ENCODE data around the gene MYOM3. TPM values are rescaled to one million over a fixed set of nuclear protein-coding genes. Genes with fewer than 3 reads are reported as not detected.

Gene MYOM3
- total RNA-seq, 1 experiment from 2014 or later: 0.04 TPM

DNA sequence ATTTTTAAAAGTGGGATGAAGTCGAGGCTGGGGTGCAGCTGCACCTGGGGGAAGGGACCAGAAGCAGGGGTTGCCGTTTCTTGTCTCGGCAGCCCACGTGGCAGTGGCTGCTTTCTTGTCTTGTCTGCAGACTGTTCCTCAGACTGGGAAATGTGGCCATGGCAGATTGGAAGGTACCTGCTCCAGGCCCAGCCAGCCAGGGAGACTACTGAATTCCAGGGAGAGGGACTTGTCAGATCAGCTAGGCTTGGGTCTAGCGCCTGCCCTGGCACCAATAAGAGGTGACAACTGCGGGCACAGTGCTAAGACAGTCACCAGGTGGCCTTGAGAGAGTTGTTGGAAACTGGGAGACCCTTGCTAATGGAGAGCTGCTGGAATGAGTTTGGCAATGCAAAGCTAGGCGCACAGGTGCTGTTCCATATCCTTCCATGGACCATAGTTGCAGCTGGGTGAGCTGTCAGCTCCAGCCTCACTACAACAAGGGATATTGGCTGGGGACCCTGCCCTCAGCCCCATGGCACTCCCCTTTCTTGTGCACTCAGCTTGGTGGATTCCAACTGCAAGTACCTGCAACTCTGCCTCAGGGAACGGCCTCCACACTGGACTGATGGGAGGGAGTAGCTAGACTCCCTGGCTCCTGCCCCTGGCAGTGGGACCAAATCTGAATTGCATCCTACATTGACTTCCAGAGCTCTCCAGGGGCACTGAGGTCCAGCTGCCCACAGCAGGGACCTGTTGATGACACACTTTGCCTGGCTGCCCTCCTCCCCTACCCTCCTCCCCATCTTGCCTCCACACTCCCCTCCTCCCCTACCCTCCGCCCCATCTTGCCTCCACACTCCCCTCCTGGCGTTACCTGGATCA is 40.9 kb upstream of the MYOM3 start:
- H3K4me1 ChIP-seq (ENCODE audit: insufficient read depth, low read length): peaks cover 23% of the 10 kb centered on the region
- no peaks in the 10 kb centered on the region for H3K9me3 ChIP-seq (ENCODE audit: low read length)
- no peaks in the 10 kb centered on the region for H3K27me3 ChIP-seq (ENCODE audit: low read length)
- POLR2A ChIA-PET (ENCODE audit: unreplicated experiment): no interaction called here
- no peak overlapping the region for H3K9ac ChIP-seq (ENCODE audit: low read length)
- ATAC-seq: no peak
- H3K79me2 ChIP-seq (ENCODE audit: low read length): no peaks in the 10 kb centered on the region
- no peak overlapping the region for H3K4me3 ChIP-seq (ENCODE audit: low read length)
- TF ChIP-seq EZH2 (IDR thresholded peaks at IDR 0.05; ENCODE audit: low read length, unreplicated experiment): no peak
- no peak for TF ChIP-seq EZH2phosphoT487 (IDR thresholded peaks at IDR 0.05; ENCODE audit: borderline replicate concordance, low read length)
- TF ChIP-seq, protein P1, sequence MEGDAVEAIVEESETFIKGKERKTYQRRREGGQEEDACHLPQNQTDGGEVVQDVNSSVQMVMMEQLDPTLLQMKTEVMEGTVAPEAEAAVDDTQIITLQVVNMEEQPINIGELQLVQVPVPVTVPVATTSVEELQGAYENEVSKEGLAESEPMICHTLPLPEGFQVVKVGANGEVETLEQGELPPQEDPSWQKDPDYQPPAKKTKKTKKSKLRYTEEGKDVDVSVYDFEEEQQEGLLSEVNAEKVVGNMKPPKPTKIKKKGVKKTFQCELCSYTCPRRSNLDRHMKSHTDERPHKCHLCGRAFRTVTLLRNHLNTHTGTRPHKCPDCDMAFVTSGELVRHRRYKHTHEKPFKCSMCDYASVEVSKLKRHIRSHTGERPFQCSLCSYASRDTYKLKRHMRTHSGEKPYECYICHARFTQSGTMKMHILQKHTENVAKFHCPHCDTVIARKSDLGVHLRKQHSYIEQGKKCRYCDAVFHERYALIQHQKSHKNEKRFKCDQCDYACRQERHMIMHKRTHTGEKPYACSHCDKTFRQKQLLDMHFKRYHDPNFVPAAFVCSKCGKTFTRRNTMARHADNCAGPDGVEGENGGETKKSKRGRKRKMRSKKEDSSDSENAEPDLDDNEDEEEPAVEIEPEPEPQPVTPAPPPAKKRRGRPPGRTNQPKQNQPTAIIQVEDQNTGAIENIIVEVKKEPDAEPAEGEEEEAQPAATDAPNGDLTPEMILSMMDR (conservative IDR thresholded peaks at IDR 0.05; ENCODE audit: low read depth, low read length): no peak
- H4K20me1 ChIP-seq (ENCODE audit: low read length): no peaks in the 10 kb centered on the region
- intact Hi-C loops (cut with micrococcal nuclease): no loop called here
- no peak overlapping the region for H2AFZ ChIP-seq (ENCODE audit: low read length)
- no TSS peak for BruUV-seq (replicated peaks)
- DNase-seq: no peak
- H3F3A ChIP-seq (ENCODE audit: low read length, unreplicated experiment): no peaks in the 10 kb centered on the region
- H3K9me2 ChIP-seq (replicated peaks; ENCODE audit: low read length): no peaks in the 10 kb centered on the region
- CTCF ChIA-PET: no interaction called here
- no peak overlapping the region for H3K27ac ChIP-seq (ENCODE audit: low read length)
- no peak overlapping the region for H3K4me2 ChIP-seq (ENCODE audit: low read length)
- H3K36me3 ChIP-seq (ENCODE audit: low read depth, low read length): no peaks in the 10 kb centered on the region

DNA sequence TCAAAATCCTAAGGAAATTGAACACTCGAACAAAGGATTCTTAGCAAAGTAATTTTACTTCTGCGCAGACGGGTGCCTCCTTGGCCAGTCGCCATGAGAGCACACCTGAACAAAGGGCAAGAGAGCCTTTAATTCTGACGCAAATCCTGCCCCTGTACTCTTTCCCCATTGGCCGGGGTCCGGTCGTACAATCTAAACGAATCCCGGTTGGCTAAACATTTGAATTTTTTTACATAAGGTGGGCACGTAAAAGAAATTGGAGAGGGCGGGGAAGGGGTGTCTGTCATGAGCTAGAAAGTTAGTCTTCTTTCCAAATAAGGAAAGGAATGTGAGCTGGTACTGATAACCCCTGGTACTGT is 39.2 kb upstream of the MYOM3 start:
- DNase-seq (peak; percentile 69), ATAC-seq (no peak)
- H3K9me2 ChIP-seq (replicated peaks; ENCODE audit: low read length): no peaks in the 10 kb centered on the region
- no peaks in the 10 kb centered on the region for H4K20me1 ChIP-seq (ENCODE audit: low read length)
- H3F3A ChIP-seq (ENCODE audit: low read length, unreplicated experiment): no peaks in the 10 kb centered on the region
- H3K36me3 ChIP-seq (ENCODE audit: low read depth, low read length): no peaks in the 10 kb centered on the region
- H3K4me3 ChIP-seq (ENCODE audit: low read length): peak overlapping the region; percentile 68; the same call in 1 of the 2 replicates
- H2AFZ ChIP-seq (ENCODE audit: low read length): peak overlapping the region; percentile 73; the same call in 1 of the 2 replicates
- H3K4me1 ChIP-seq (ENCODE audit: insufficient read depth, low read length): peaks cover 23% of the 10 kb centered on the region
- intact Hi-C loops (cut with micrococcal nuclease): loop anchor here (2.0 kb wide), 1 partner anchor 36 kb away; the partner anchor contains the start of gene IFNLR1
- CTCF ChIA-PET: interaction anchor here (0.6 to 2.3 kb wide), 6 partner anchors 32 to 243 kb away, joined by 3 to 25 read pairs (median 5); no protein-coding TSS in a partner anchor
- TF ChIP-seq EZH2 (IDR thresholded peaks at IDR 0.05; ENCODE audit: low read length, unreplicated experiment): no peak
- no peaks in the 10 kb centered on the region for H3K79me2 ChIP-seq (ENCODE audit: low read length)
- H3K9ac ChIP-seq (ENCODE audit: low read length): peak overlapping the region; percentile 67; the same call in 1 of the 2 replicates
- POLR2A ChIA-PET (ENCODE audit: unreplicated experiment): interaction anchor here (0.6 to 1.0 kb wide), 2 partner anchors 8 to 171 kb away, joined by 4 to 6 read pairs; partner anchors contain the start of gene SRSF10
- H3K4me2 ChIP-seq (ENCODE audit: low read length): peak overlapping the region; percentile 92
- peak overlapping the region; percentile 77 for H3K27ac ChIP-seq (ENCODE audit: low read length)
- H3K27me3 ChIP-seq (ENCODE audit: low read length): no peaks in the 10 kb centered on the region
- no peaks in the 10 kb centered on the region for H3K9me3 ChIP-seq (ENCODE audit: low read length)
- BruUV-seq (replicated peaks): no TSS peak

DNA sequence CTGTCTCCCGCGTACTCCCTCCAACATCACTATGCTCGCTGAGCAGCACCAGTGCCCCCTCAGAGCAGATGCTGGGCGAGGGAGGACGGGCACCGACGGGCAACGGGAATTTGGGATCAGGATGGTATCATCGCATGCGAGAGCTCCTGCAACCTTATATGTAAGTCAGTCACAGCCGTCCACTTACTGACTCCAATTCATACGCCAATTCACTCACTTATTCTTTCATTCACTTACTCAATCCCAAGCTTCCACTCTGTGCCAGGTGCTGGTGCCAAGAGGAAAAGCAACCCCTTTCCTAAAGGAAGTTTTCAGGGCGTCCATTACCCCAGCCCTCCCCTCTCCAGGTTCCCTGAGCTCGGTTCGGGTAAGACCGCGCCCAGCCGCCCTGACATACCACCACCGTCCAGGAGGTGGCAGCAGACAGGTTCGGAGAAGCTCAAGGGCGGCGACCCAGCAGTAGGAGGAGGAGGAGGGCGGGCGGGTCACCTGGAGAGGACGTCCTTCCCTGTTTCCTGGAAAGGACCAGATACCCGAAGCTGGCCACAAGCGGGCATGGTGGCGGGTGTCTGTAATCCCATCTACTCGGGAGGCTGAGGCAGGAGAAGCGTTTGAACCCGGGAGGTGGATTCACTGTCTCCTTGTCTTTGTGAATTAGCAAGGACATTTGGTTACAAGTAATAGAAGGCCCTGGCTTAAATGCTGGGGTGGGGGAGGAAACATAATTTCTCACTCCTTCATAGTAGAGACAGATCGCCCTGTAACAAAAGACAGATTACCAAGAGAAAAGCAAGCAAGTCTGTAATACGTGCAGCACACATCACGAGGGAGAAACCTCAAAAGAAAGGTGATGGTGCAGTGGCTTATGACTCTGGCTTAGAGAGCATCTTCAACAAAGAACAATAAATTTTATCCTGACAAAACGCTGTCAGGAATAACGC is 38.6 kb upstream of the MYOM3 start:
- Histone ChIP-seq H3K4me3 (ENCODE audit: low read length) (peak overlapping the region; percentile 68), H3K79me2 (ENCODE audit: low read length) (no peaks in the 10 kb centered on the region), H2AFZ (ENCODE audit: low read length) (peak overlapping the region; percentile 83), H3K9me2 (replicated peaks; ENCODE audit: low read length) (no peaks in the 10 kb centered on the region), H3K36me3 (ENCODE audit: low read depth, low read length) (no peaks in the 10 kb centered on the region), H3K27me3 (ENCODE audit: low read length) (no peaks in the 10 kb centered on the region), H3K9ac (ENCODE audit: low read length) (peak overlapping the region; percentile 67), H3K9me3 (ENCODE audit: low read length) (no peaks in the 10 kb centered on the region), H4K20me1 (ENCODE audit: low read length) (no peaks in the 10 kb centered on the region), H3K4me2 (ENCODE audit: low read length) (peak overlapping the region; percentile 92), H3K4me1 (ENCODE audit: insufficient read depth, low read length) (peaks cover 23% of the 10 kb centered on the region), H3F3A (ENCODE audit: low read length, unreplicated experiment) (no peaks in the 10 kb centered on the region), H3K27ac (ENCODE audit: low read length) (peak overlapping the region; percentile 77)
- peak; percentile 95 for DNase-seq
- CTCF ChIA-PET: interaction anchor here (0.6 to 2.3 kb wide), 19 partner anchors 34 to 1275 kb away, joined by 3 to 41 read pairs (median 5); partner anchors contain the start of genes IFNLR1, MYOM3 and NIPAL3
- TF ChIP-seq, protein P1 (conservative IDR thresholded peaks at IDR 0.05; ENCODE audit: low read depth, low read length): peak; percentile 79
- TF ChIP-seq EZH2phosphoT487 (IDR thresholded peaks at IDR 0.05; ENCODE audit: borderline replicate concordance, low read length) (no peak), EZH2 (IDR thresholded peaks at IDR 0.05; ENCODE audit: low read length, unreplicated experiment) (no peak)
- POLR2A ChIA-PET (ENCODE audit: unreplicated experiment): interaction anchor here (0.5 to 1.1 kb wide), 5 partner anchors 36 to 502 kb away, joined by 3 to 15 read pairs (median 11); no protein-coding TSS in a partner anchor
- ATAC-seq: peak; percentile 92
- intact Hi-C loops (cut with micrococcal nuclease): loop anchor here (1.0 to 2.0 kb wide), 2 partner anchors 36 to 241 kb away; partner anchors contain the start of gene IFNLR1
- TSS peak; percentile 94 for BruUV-seq (replicated peaks)

All from PC-3 (cell line).